ENCODE data around the gene RAD18. TPM values are rescaled to one million over a fixed set of nuclear protein-coding genes. Genes with fewer than 3 reads are reported as not detected.

Gene RAD18
- total and polyA plus RNA-seq, 9 of the 15 experiments (the other 6 are each of a cell fraction or from before 2014, with no cell fraction given) = 19.2 to 49.4 (median 34.4) TPM

DNA sequence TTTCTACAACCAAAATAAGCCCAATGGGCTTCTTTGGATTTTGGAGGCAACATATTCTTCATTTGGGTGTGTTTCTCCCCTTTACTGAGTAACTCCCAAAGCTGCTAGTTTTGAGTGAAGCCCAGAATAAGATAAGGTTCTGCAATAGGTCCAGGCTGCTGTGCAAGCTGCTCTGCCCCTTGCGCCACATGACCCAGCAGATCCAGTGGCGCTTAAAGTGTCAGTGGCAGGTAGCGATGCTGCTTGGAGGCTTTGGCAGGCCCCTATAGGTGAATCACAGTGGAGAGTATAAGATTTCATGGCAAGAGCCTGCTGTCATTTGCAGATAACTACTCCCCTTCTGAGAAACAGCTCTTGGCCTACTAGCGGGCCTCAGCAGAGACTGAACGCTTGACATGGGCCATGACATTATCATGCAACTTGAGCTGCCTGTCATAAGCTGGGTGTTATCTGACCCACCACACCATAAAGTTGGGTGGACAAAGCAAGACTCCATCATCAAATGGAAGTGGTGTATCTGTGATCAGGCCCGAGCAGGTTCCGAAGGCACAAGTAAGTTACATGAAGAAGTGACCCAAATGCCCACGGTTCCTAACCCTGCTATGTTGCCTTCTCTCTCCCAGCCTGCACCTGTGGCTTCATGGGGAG is 105.4 kb downstream of the RAD18 start (continued):
- no peak for TF ChIP-seq RBM17 (IDR thresholded peaks at IDR 0.05; ENCODE audit: borderline replicate concordance, low read depth, low read length)
- peak; percentile 70 for TF ChIP-seq CXXC5 (CRISPR knock-in tag; IDR thresholded peaks at IDR 0.05)
- TF ChIP-seq, protein P1, sequence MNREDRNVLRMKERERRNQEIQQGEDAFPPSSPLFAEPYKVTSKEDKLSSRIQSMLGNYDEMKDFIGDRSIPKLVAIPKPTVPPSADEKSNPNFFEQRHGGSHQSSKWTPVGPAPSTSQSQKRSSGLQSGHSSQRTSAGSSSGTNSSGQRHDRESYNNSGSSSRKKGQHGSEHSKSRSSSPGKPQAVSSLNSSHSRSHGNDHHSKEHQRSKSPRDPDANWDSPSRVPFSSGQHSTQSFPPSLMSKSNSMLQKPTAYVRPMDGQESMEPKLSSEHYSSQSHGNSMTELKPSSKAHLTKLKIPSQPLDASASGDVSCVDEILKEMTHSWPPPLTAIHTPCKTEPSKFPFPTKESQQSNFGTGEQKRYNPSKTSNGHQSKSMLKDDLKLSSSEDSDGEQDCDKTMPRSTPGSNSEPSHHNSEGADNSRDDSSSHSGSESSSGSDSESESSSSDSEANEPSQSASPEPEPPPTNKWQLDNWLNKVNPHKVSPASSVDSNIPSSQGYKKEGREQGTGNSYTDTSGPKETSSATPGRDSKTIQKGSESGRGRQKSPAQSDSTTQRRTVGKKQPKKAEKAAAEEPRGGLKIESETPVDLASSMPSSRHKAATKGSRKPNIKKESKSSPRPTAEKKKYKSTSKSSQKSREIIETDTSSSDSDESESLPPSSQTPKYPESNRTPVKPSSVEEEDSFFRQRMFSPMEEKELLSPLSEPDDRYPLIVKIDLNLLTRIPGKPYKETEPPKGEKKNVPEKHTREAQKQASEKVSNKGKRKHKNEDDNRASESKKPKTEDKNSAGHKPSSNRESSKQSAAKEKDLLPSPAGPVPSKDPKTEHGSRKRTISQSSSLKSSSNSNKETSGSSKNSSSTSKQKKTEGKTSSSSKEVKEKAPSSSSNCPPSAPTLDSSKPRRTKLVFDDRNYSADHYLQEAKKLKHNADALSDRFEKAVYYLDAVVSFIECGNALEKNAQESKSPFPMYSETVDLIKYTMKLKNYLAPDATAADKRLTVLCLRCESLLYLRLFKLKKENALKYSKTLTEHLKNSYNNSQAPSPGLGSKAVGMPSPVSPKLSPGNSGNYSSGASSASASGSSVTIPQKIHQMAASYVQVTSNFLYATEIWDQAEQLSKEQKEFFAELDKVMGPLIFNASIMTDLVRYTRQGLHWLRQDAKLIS (CRISPR knock-in tag; IDR thresholded peaks at IDR 0.05) = no peak
- peak; percentile 3 for TF ChIP-seq PHF20 (IDR thresholded peaks at IDR 0.05; ENCODE audit: partially characterized antibody)
- TF ChIP-seq, protein P2, sequence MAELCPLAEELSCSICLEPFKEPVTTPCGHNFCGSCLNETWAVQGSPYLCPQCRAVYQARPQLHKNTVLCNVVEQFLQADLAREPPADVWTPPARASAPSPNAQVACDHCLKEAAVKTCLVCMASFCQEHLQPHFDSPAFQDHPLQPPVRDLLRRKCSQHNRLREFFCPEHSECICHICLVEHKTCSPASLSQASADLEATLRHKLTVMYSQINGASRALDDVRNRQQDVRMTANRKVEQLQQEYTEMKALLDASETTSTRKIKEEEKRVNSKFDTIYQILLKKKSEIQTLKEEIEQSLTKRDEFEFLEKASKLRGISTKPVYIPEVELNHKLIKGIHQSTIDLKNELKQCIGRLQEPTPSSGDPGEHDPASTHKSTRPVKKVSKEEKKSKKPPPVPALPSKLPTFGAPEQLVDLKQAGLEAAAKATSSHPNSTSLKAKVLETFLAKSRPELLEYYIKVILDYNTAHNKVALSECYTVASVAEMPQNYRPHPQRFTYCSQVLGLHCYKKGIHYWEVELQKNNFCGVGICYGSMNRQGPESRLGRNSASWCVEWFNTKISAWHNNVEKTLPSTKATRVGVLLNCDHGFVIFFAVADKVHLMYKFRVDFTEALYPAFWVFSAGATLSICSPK (IDR thresholded peaks at IDR 0.05; ENCODE audit: borderline replicate concordance) = no peak
- TF ChIP-seq, protein P3, sequence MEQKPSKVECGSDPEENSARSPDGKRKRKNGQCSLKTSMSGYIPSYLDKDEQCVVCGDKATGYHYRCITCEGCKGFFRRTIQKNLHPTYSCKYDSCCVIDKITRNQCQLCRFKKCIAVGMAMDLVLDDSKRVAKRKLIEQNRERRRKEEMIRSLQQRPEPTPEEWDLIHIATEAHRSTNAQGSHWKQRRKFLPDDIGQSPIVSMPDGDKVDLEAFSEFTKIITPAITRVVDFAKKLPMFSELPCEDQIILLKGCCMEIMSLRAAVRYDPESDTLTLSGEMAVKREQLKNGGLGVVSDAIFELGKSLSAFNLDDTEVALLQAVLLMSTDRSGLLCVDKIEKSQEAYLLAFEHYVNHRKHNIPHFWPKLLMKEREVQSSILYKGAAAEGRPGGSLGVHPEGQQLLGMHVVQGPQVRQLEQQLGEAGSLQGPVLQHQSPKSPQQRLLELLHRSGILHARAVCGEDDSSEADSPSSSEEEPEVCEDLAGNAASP (IDR thresholded peaks at IDR 0.05) = no peak
- no peak for TF ChIP-seq ZNF57 (CRISPR knock-in tag; IDR thresholded peaks at IDR 0.05)
- peak; percentile 16; the same call in 1 of the 2 replicates for TF ChIP-seq TCF7 (IDR thresholded peaks at IDR 0.05; ENCODE audit: borderline replicate concordance)
- TF ChIP-seq ETV5 (CRISPR knock-in tag; IDR thresholded peaks at IDR 0.05; ENCODE audit: low read depth) = 0 out of 2 replicates have a peak, but pooled peaks have one; percentile 34
- no peak for TF ChIP-seq HMG20B (CRISPR knock-in tag; IDR thresholded peaks at IDR 0.05)
- TF ChIP-seq ZNF445 (CRISPR knock-in tag; IDR thresholded peaks at IDR 0.05; ENCODE audit: low read depth) = no peak
- TF ChIP-seq NBN (IDR thresholded peaks at IDR 0.05; ENCODE audit: low read depth) = peak; percentile 73; the same call in 1 of the 2 replicates
- no peak for TF ChIP-seq ZNF354B (CRISPR knock-in tag; IDR thresholded peaks at IDR 0.05)
- TF ChIP-seq NONO (IDR thresholded peaks at IDR 0.05; ENCODE audit: low read depth in 2 of 2, low read length in 1 of 2) = no peak
- TF ChIP-seq ZNF77 (CRISPR knock-in tag; IDR thresholded peaks at IDR 0.05) = no peak
- TF ChIP-seq CBX8 (IDR thresholded peaks at IDR 0.05; ENCODE audit: borderline replicate concordance, extremely low read depth, low read depth, low read length, poor library complexity, severe bottlenecking) = no peak
